HT1080 (cell line): ENCODE measurements around the gene DCAF8. TPM values are rescaled to one million over a fixed set of nuclear protein-coding genes. Genes with fewer than 3 reads are reported as not detected.
"Not testable (repeated sequence)": the region's sequence is repeated elsewhere in the genome, so short reads cannot be mapped to it uniquely, and the experiment has no call there.

Source experiments
- DNase-seq: peaks from one replicate; pipeline ENCODE4 v3.0.0-alpha.2; 2015; ENCODE audit warnings: low read depth
- polyA plus RNA-seq, 2 experiments: library from polyadenylated mRNA; depleted of rRNA; stranded (reverse); fragments of >200 nt; gene quantifications; 2 replicates each; pipeline ENCODE4 v1.2.3, GENCODE V29; 2015
- total RNA-seq: library from RNA; depleted of rRNA; stranded (reverse); fragments of >200 nt; shearing (Covaris generic); gene quantifications from 2 replicates; pipeline ENCODE4 v1.2.3, GENCODE V29; 2014; rRNA removed

The DCAF8 gene
- total RNA-seq, result 47.6 and 56.9 TPM in 2 replicates
- 40.9 and 42.1 TPM in 2 replicates for polyA plus RNA-seq (2015; cell fraction: cytosol; rRNA removed)
- 360 and 367 TPM in 2 replicates for polyA plus RNA-seq (2015; cell fraction: nucleus; rRNA removed)

- DNase-seq, result peak; percentile 94
These were observed at the start of gene DCAF8 for GRCh38 chr1:160261893-160262794. DCAF8 (minus strand) TSS chr1:160262549; CDS start chr1:160244008, 18,541 bp downstream.

- no peak for DNase-seq
These were observed 47.2 kb upstream of the DCAF8 start for GRCh38 chr1:160309571-160309970.

DNA sequence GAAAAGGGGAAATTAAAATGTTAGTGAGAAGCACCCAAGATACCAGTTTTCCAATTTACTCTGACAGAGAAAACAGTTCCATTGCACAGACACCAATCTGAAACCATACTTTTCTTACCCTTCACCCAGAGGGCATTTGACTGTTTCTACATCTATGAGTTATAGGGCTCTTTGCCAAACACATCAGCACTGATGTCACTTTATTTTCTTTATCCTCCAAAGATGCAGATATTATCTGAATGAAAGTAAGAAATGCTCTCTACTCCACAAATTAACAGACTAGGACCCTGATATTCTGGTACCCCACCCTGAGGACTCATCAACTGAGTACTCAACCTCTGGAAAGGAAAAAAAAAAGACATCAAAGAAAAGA is 46.8 kb upstream of the DCAF8 start:
- DNase-seq, result no peak

DNA sequence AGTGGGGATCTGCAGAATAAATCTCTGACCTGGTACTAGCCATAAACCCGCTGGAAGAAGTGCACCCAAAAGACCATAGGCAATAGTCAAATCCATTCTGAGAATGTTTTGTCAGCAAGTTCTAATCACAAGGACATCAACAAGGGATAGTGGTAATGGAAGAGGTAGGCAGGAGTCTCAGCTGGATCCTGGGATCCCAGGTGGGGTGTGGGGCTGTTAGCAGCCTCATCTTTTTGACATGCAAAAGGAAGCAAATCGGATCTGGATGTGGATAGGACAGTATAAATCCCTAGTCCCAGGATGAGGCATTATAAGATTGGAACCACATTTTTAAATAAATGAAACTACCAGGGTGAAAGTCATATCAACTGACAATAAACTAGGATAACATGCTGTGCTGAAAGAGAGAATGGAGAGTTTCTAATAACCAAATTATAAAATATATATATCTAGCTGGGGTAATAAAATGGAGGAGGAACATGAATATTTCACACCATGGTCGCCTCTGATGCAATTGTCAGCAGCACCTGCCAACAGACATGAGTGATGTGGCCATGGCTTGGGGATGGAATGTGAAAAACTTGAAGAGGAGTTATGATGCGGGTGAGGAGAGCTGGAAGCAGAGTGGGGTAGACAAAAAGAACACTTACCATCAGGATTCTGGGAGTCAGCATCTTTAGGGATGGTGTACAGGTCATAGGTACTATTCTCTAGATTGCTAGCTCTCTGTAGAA is 46.3 kb upstream of the DCAF8 start:
- no peak for DNase-seq

DNA sequence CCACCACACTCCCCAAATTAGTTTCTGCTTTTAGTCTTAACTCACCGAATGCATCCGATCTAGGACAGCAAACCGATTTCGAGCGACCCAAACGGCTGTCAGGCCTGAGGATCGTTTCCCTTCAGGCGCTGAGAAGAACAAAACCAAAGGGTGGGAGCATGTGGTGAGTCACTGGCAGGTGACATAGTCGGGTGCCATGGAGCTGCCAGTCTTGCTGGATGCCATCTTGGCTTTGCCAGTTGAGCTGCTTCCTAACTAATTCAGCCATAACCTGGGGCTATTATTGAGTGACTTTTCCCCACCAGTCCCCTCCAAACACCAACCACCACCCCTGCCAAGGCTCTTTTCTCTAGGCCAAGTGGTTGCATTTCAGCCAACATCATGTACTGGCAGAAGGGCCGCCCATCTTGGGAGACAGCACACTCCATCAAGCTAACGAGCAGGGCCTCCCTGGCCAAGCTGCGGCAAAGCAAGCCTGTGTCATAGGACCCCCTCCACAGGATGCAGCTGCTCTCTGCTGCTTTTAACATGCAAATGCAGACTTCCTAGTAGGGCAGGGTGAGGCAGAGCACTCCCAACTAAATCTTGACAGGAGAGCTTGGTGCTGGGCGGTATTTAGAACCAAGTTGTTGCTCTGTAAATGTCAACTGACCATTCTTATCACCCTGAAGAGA is 44.9 kb upstream of the DCAF8 start:
- no peak for DNase-seq

DNA sequence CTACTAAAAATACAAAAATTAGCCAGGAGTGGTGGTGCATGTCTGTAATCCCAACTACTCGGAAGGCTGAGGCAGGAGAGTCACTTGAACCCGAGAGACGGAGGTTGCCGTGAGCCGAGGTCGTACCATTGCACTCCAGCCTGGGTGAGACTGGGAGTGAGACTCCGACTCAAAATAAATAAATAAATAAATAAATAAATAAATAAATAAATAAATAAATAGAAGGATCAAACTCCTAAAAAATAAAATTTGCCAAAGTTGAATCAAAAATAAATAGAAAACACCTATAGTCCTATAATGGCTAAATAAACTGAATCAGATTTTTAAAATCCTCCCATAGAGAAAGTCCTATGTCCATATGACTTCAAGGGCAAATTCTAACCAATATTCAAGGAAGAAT is 37.8 kb upstream of the DCAF8 start:
- no peak for DNase-seq

DNA sequence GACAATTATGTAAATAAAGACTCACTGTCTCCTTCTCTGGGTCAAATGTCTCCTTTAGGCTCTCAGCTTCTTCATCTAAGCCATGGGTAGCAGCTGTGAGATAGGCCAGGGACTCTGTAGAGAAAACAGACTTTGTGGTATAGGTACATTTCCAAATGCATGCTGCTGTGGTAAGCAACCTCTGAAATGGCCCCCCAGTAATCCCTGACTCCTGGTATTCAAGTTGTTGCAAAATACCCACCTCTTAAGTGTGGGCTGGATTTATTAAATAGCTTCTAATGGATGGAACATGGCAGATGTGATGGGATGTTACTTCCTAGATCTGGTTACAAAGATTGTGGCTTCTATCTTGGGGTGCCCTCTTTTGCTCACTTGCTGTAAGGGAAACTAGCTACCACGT is 33.7 kb upstream of the DCAF8 start:
- no peak for DNase-seq

DNA sequence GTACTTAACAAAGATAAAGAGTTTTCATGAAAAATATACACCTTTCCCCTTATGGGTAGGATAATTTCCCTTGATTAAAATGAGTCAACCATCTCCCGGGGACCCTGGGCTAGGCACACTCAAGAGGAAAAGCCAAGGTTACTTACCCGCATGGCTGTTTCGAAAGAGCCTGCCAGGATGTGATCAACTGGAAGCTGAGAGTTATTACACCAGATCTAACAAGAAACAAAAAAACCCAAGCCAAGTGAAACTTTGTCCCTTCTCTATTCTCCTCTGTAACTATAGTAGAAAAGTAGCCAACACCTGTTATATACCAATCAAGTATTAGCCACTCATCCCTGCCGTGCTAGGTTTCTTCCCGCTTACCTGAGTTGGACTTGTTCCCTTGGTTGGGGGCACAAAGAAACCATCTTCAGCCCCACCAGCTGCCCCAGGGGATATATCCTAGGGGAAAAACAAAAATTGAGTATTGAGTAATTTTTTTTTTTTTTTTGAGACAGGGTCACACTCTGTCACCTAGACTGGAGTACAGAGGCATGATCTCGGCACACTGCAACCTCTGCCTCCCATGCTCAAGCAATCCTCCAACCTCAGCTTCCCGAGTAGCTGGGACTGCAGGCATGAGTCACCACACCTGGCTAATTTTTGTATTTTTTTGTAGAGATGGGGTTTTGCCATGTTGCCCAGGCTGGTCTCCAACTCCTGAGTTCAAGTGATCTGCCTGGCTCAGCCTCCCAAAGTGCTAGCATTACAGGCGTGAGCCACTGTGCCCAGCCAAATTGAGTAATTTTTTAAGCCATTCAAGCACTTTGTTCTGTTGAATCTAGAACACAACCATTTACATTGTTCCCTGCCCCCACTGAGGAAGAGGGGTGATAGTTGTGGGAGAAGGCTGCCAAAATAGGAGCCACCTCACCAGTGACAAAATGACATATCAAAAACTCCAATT is 30.9 kb upstream of the DCAF8 start:
- no peak for DNase-seq

- peak; percentile 73 for DNase-seq
These were observed 29.2 kb upstream of the DCAF8 start for GRCh38 chr1:160291248-160292220.

GRCh38 chr1:160287769-160288168 is 25.4 kb upstream of the DCAF8 start:
- DNase-seq, result not testable (repeated sequence)

DNA sequence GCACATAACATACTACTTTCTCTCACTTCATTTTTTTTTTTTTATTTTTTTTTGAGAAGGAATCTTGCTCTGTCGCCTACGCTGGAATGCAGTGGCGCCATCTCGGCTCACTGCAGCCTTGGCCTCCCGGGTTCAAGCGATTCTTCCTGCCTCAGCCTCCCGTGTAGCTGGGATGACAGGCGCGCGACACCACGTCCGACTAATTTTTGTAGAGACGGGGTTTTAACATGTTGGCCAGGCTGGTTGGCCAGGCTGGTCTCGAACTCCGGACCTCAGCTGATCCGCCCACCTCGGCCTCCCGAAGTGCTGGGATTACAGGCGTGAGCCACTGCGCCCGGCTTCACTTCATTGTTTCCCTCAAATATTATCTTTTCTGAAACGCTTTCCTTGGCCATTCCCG is 23.2 kb upstream of the DCAF8 start:
- DNase-seq, result no peak

- DNase-seq, result peak; percentile 88
These were observed 22.5 kb upstream of the DCAF8 start, which contains the start of gene PEX19 for GRCh38 chr1:160284782-160285344. PEX19 (minus strand) TSS chr1:160285133; CDS start chr1:160285124, 9 bp downstream.

- no peak for DNase-seq
These were observed 22.0 kb upstream of the DCAF8 start for GRCh38 chr1:160284220-160284781.

- DNase-seq, result no peak
These were observed 20.5 kb upstream of the DCAF8 start for GRCh38 chr1:160282807-160283206.

GRCh38 chr1:160277987-160278386 is 15.6 kb upstream of the DCAF8 start:
- no peak for DNase-seq

- no peak for DNase-seq
These were observed 15.0 kb upstream of the DCAF8 start for GRCh38 chr1:160277330-160277729.

DNA sequence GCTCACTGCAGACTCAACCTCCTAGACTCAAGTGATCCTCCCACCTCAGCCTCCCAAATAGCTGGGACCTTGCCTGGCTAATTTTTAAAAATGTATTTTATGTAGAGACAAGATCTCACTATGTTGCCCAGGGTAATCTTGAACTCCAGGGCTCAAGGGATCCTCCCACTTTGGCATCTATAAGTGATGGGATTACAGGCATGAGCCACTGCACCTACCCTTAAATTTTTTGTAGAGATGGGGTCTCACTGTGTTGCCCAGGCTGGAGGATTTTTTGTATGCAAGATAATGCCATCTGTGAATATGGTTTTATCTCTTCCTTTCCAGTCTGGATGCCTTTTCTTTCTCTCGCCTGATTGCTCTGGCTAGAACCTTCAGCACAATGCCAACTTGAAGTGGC is 8.7 kb upstream of the DCAF8 start:
- DNase-seq, result no peak

DNA sequence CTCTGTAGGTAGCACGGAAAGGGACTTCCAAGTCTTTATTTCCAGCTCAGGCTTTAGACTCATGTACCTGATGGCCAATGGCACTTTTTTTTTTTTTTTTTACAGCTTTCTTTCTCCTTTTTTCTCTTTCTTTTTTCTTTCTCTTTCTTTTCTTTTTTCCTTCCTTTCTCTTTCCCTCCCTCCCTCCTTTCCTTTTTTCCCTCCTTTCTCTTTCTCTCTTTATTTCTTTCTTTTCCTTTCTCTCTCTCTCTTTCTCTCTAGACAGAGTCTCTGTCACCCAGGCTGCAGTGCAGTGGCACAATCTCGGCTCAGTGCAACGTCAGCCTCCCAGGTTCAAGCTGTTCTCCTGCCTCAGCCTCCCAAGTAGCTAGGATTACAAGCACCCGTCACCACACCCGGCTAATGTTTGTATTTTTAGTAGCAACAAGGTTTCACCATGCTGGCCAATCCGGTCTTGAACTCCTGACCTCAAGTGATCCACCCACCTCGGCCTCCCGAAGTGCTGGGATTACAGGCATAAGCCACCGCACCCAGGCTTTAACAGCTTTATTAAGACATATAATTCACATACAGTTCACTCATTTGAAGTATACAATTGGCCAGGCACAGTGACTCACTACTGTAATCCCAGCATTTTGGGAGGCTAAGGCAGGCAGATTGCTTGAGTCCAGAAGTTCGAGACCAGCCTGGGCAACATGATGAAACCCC is 5.1 kb upstream of the DCAF8 start:
- no peak for DNase-seq
